Natural killer cell (primary cell): Measurements from ENCODE around the gene GZMH. TPM values are rescaled to one million over a fixed set of nuclear protein-coding genes. Genes with fewer than 3 reads are reported as not detected.

Experiments
- ATAC-seq, 3 donors: fragments of 150-1000 bp in 2 of 3; fragments of 200-7000 bp in 1 of 3; cut with Tn5 transposase; 1 replicate in 1 of 3; 2 replicates in 2 of 3; pipeline ENCODE4 v1.10.0; 2021; ENCODE audit warnings: mild to moderate bottlenecking in 2 of 3, moderate library complexity in 2 of 3
- DNase-seq, 2 donors: peaks; one replicate each; pipeline versions ENCODE4 v3.0.0 to v3.0.0-alpha.2; 2013 to 2021; ENCODE audit warnings: mixed read lengths in 1 of 2
- H3K27ac ChIP-seq: one replicate; pipeline ENCODE4 v1.5.1; 2013; ENCODE audit warnings: mild to moderate bottlenecking, low read length
- H3K27me3 ChIP-seq: one replicate; pipeline ENCODE4 v1.6.1; 2013; ENCODE audit warnings: low read length; ENCODE audit not compliant: control insufficient read depth, insufficient read depth
- H3K36me3 ChIP-seq: one replicate; pipeline ENCODE4 v1.6.1; 2013; ENCODE audit warnings: low read length; ENCODE audit not compliant: control insufficient read depth, insufficient read depth
- H3K4me1 ChIP-seq: one replicate; pipeline ENCODE4 v1.6.1; 2013; ENCODE audit warnings: low read length; ENCODE audit not compliant: control insufficient read depth, insufficient read depth
- H3K4me3 ChIP-seq: one replicate; pipeline ENCODE4 v1.5.1; 2013; ENCODE audit warnings: low read length
- H3K9me3 ChIP-seq: one replicate; pipeline ENCODE4 v1.6.1; 2013; ENCODE audit warnings: low read length; ENCODE audit not compliant: control insufficient read depth, insufficient read depth
- H3K27ac Mint-ChIP-seq, 2 donors: one replicate each; pipeline ENCODE4 v1.8.0; 2022; ENCODE audit warnings: mild to moderate bottlenecking in 2 of 2, mixed read lengths in 2 of 2, moderate library complexity in 1 of 2
- H3K27me3 Mint-ChIP-seq, 2 donors: one replicate each; pipeline ENCODE4 v1.8.0; 2022; ENCODE audit warnings: low read depth in 2 of 2, mixed read lengths in 2 of 2
- H3K36me3 Mint-ChIP-seq: one replicate; pipeline ENCODE4 v1.8.0; 2022; ENCODE audit warnings: mixed read lengths
- H3K4me1 Mint-ChIP-seq, 2 donors: one replicate each; pipeline ENCODE4 v1.8.0; 2022; ENCODE audit warnings: mixed read lengths in 2 of 2
- H3K4me3 Mint-ChIP-seq: one replicate; pipeline ENCODE4 v1.8.0; 2022; ENCODE audit warnings: mild to moderate bottlenecking, moderate library complexity, mixed read lengths
- H3K9me3 Mint-ChIP-seq, 2 donors: one replicate each; pipeline ENCODE4 v1.8.0; 2022; ENCODE audit warnings: mixed read lengths in 2 of 2
- CTCF ChIP-seq: fragments of 200-600 bp; IDR thresholded peaks from one replicate; pipeline ENCODE4 v1.8.0; 2022; ENCODE audit warnings: antibody characterized with exemption
- whole genome bisulfite sequencing: methylation state at CpG from one replicate; pipeline ENCODE4 v1.1.7; 2013; ENCODE audit warnings: missing lambda C conversion rate; ENCODE audit not compliant: insufficient coverage; 5-methylcytosine and 5-hydroxymethylcytosine counted together
- intact Hi-C: fragments of 100-400 bp; cut with micrococcal nuclease; formaldehyde crosslinking; loops from one replicate; pipeline ENCODE4 v1.14.2; 2022
- total RNA-seq, 4 donors: library from RNA; stranded (reverse); fragments of 120-200 nt in 1 of 4; gene quantifications; one replicate each; pipeline versions ENCODE4 v1.2.3 to v1.2.4, GENCODE V29; 2013 to 2022

GZMH gene
- total RNA-seq, 3 donors from 2014 or later (not counting 1 experiment from before 2014, with no cell fraction given): 236 to 677 (median 284) TPM

GRCh38 chr14:24607081-24607480 is 2.4 kb downstream of the GZMH start:
- no peaks in the 10 kb centered on the region for H3K27me3 Mint-ChIP-seq
- Histone ChIP-seq H3K36me3 (no peaks in the 10 kb centered on the region), H3K4me3 (peak overlapping the region; percentile 36), H3K9me3 (no peaks in the 10 kb centered on the region), H3K27ac (peak overlapping the region; percentile 83), H3K4me1 (peaks cover 62% of the 10 kb centered on the region), H3K27me3 (no peaks in the 10 kb centered on the region)
- no peaks in the 10 kb centered on the region for H3K9me3 Mint-ChIP-seq
- H3K36me3 Mint-ChIP-seq: no peaks in the 10 kb centered on the region
- H3K4me1 Mint-ChIP-seq: peaks cover 67 to 71% of the 10 kb centered on the region in 2 donors
- H3K27ac Mint-ChIP-seq: peak overlapping the region; percentile 99
- TF ChIP-seq CTCF: no peak
- ATAC-seq (peak; percentile 26 to 42 (median 40)), DNase-seq (peak in 1 of 2 donors; percentile 40)
- WGBS: 26% methylated on average over 4 of the region's 4 CpGs
- peak overlapping the region; percentile 95 for H3K4me3 Mint-ChIP-seq
- intact Hi-C loops: loop anchor here (5.0 kb wide), 2 partner anchors 85 to 525 kb away; no protein-coding TSS in a partner anchor

- 51% methylated on average over 3 of the region's 3 CpGs for WGBS
- no peaks in the 10 kb centered on the region for H3K27me3 ChIP-seq
- H3K36me3 ChIP-seq: no peaks in the 10 kb centered on the region
- intact Hi-C loops: loop anchor here (5.0 kb wide), 2 partner anchors 86 to 526 kb away; no protein-coding TSS in a partner anchor
- no peak for ATAC-seq
- H3K27ac ChIP-seq: peak overlapping the region; percentile 83
- no peaks in the 10 kb centered on the region for H3K9me3 ChIP-seq
- peaks cover 57% of the 10 kb centered on the region for H3K4me1 ChIP-seq
- DNase-seq: no peak
- no peak for TF ChIP-seq CTCF
- Mint-ChIP-seq H3K27ac (peak overlapping the region; percentile 99), H3K36me3 (no peaks in the 10 kb centered on the region), H3K4me3 (peak overlapping the region; percentile 95), H3K4me1 (peaks cover 59 to 63% of the 10 kb centered on the region in 2 donors), H3K27me3 (no peaks in the 10 kb centered on the region), H3K9me3 (no peaks in the 10 kb centered on the region)
- H3K4me3 ChIP-seq: no peak overlapping the region
These were observed 3.2 kb downstream of the GZMH start for GRCh38 chr14:24606297-24606696.

- WGBS: 64% methylated on average over 3 of the region's 3 CpGs
- Histone ChIP-seq H3K4me1 (peaks cover 55% of the 10 kb centered on the region), H3K9me3 (no peaks in the 10 kb centered on the region), H3K4me3 (peak overlapping the region; percentile 1), H3K27me3 (no peaks in the 10 kb centered on the region), H3K27ac (peak overlapping the region; percentile 83), H3K36me3 (no peaks in the 10 kb centered on the region)
- peak overlapping the region; percentile 99 for H3K27ac Mint-ChIP-seq
- peaks cover 55 to 58% of the 10 kb centered on the region in 2 donors for H3K4me1 Mint-ChIP-seq
- H3K9me3 Mint-ChIP-seq: no peaks in the 10 kb centered on the region
- intact Hi-C loops: loop anchor here (1.0 to 5.0 kb wide), 4 partner anchors 29 to 527 kb away; partner anchors contain the start of gene GZMB
- peak; percentile 70 to 78 for DNase-seq
- H3K36me3 Mint-ChIP-seq: no peaks in the 10 kb centered on the region
- TF ChIP-seq CTCF: peak; percentile 96
- H3K4me3 Mint-ChIP-seq: peak overlapping the region; percentile 95
- H3K27me3 Mint-ChIP-seq: no peaks in the 10 kb centered on the region
- peak; percentile 62 to 71 (median 66) for ATAC-seq
These were observed 3.9 kb downstream of the GZMH start for GRCh38 chr14:24605435-24606190.
